Fibroblast of skin of back (primary cell): ENCODE results near the gene POLR2J.
A peak's percentile ranks its signal among the peaks of the same experiment; 100 is the strongest.
"Not testable (repeated sequence)": the region's sequence is repeated elsewhere in the genome, so short reads cannot be mapped to it uniquely, and the experiment has no call there.

Experiments used
- DNase-seq: peaks from one replicate; pipeline ENCODE4 v3.0.0-alpha.2; 2013

The POLR2J gene

DNA sequence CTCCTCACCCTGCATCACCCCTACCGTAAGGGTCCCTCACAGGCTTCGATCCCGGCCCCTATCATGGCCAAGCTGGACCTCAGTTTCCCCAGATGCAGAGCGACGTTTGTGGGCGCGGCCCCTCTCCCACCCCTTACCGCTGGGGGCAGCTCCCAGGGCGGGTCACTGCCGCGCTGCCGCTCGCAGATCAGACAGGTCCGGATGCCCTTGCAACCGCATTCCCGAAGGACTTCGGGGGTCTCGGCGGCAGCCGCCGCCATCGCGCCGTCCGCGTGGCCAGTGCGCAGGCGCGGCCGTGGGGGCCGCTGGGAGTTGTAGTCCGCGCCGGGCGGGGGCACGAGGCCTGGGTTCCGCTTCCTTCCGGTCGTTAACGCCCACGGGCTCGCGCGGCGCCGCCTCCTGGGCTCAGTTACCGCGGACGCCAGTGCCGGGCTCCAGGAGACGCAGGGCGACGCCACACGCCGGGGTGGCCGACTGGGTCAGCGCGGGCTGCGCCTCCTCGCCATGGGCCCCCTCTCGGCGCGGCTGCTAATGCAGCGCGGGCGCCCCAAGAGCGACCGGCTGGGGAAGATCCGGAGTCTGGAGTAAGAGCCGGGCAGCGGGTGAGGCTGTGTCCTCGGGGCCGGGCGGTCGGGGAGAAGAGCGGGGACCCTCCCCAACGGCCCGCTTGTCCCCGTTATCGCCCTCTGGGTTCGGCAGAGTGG, 14.0 kb downstream of the POLR2J start, which contains the start of the genes ALKBH4 and LRWD1:
TSS of gene ALKBH4 (minus strand) at position 287 of the 704 bp plus-strand sequence. CDS start at position 260, 27 bp downstream.
TSS of gene LRWD1 (plus strand) at position 408 of the 704 bp plus-strand sequence. CDS start at position 505, 97 bp downstream.
- DNase-seq: peak; percentile 91

DNA sequence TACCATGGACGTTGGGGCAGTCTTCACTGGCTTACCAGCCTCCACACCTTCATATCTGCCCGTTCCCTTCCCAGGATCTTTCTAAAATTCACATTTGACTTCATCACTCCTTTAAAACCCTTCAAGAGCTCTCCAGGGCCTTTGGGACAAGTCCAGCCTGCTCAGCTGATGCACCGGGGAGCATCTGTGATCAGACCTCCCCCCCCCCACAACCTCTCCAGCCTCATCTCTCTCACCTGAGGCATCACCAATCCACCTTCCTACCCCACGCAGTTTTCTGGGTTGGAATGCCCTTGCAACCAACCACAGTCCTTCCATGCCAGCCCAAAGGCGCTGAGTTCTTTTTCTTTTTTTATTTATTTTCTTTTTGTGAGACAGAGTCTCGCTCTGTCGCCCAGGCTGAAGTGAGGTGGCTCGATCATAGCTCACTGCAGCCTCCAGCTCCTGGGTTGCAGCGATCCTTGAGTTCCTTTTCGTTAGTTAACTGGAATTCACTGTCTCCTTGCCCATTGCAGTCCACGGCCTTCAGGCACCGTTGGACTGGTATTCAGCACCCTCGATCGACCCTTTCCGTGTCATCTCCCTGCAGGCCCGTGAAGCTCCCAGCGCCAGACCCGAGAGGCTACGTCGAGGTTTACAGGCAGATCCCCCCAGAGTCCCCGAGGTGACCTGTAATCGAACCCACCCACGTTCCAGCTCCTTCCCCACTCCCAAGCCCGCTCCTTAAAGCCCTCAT, 14.7 kb downstream of the POLR2J start:
- peak; percentile 9 for DNase-seq

DNA sequence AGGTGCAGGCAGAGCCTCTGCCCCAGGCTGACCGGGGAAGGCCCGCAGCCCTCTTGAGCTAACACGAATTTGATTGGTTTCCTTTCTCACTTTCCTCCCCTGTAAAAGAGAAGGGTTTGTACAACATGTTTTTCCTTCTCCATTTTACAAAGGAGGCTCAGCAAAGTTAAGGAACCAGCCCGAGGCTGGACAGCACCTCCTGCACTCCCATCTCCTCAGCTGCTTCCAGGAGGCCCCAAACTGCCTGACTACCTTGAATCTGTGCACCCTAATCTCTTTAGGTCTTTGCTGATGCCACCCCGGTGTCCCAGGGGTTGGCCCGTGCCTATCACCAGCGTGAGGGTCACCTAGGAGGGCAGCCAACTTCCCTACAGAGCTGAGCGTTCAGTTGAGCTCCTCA, 18.3 kb downstream of the POLR2J start:
- DNase-seq: no peak

DNA sequence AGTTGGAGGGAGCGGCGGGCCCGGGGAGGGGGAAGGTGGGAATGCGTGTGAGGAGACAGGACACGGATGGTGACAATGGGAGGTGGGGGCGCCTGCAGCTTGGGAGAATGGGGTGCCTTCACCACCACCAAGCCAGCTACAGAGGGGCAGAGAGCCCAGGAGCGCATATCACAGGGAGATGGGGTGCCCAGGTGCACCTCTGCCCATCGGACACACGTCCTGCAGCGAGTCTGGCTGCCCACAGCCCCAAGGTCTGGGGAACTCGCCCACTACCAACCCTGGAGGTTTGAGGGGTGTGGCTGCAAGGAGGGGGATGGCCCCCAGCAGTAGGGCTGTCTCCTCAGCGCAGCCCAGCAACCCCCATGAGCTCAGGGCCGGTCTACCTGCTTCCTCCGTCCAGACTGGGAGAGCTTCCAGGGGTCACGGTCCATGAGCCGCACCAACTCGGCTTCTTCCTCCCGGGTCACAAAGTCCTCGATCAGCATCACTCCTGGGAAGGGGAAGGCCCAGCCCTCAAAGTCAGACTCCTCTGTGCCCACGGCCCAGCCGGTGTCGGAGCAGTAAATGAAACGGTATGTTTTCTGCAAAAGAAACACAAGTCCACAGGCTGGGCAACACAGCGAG, 19.4 kb downstream of the POLR2J start:
- DNase-seq: no peak

DNA sequence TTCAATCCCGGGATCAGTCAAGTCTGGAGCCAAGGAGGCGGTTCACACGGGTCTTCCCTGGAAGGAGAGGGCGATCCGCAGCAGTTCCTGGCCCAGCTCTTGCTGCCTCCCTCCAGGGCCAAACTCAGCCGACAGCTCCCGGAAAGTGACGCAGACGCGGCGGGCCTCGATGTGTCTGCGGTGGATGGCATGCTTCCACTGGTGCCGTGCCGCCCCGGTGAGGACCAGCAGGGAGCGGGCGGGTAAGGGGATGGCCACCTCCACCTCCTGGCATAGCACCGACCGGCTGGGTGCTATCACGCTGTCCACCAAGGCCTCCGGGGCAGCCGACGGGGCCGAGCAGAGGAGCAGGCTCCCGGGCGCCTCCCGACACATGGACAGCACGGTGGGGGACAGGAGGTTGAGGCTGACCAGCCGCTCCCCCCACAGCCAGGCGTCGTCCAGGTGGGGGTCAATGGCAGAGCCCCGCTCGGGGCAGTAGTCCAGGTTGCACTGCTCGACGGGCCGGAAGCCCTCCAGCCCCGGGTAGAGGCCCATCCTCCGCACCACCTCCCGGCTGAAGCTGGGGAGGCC, 21.3 kb downstream of the POLR2J start:
- no peak for DNase-seq

DNA sequence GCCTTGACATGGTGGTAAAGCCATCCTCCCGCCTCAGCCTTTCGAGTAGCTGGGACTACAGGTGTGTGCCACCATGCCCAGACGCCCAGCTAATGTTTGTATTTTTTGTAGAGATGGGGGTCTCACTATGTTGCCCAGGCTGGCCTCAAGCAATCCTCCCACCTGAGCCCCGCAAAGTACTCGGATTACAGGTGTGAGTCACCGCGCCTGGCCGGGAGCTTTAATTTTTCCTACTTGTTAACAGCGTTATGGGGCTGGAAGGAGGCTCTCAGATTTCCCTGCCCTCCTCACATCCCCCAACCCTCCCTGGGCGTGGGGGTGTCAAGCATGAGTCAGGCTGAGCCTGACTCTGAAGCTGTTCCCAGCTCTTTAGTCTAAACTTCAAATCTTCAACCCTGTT, 22.4 kb downstream of the POLR2J start:
- DNase-seq: no peak

DNA sequence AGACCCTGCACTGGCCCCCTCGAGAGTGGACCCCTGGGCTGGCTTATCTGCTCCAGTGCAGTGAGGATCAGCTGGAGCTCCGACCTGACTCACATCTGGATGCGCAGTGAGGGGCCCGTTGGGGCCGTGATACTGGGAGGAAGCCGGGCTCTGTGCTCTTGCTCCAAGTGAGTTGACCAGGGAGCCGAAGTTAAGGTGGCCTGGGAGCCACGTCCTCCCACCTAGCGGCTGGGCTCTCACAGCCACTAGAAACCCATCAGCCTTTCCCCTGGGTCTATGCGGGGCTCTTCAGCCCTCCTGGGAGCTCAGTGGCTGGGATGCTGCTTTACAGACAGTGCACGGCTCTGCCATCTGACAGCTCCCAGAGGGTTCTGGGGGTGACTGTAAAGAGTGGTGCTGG, 23.1 kb downstream of the POLR2J start:
- no peak for DNase-seq

DNA sequence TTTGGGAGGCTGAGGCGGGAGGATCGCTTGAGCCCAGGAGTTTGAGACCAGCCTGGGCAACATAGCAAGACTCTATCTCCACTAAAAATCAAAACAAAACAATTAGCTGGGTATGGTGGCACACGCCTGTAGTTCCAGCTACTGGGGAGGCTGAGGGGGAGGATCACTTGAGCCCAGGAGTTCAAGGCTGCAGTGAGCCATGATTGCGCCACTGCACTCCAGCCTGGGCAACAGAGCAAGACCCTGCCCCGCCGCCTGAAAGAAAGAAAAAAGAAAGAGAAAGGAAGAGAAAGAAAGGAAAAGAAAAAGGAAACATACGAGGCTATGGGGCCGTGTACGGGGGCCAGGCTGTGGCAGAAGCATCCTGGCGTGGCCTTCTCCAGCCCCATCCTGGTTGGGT, 23.8 kb downstream of the POLR2J start:
- not testable (repeated sequence) for DNase-seq

DNA sequence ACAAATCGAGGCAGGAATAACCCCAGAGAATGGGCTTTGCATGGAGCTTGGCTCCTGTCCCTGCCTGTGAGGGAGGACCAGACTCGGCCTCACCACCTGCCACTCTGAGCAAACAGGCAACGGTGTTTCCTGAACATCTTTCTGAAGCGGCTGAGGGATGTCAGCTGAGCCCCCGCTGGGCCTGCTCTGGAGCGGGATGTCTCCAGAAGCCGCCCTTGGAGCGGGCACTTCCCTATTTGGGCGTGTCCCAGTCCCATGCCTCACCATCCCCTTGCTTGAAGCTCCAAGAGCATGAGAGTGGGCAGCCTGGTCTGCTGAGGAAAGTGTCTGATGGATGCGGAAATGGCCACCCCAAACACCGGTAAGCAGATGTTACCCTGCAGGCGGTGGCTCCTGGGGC, 24.3 kb downstream of the POLR2J start:
- DNase-seq: no peak

DNA sequence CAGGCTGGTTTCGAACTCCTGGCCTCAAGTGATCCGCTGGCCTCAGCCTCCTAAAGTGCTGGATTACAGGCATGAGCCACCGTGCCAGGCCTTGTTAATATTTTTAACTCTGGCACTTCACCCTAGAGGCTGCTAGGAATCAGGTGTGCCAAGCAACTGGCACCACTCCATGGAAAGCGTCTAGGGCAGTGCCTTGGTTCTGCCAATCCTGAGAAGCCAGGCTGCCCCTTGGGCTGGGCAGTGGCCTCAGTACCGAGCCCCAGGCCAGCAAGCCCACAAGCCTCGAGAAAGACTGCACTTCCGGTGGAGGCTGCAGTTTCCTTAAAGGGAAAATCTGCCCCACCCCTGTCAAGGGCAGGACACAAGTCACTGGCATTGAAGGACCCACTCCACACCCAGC, 25.4 kb downstream of the POLR2J start:
- DNase-seq: no peak

DNA sequence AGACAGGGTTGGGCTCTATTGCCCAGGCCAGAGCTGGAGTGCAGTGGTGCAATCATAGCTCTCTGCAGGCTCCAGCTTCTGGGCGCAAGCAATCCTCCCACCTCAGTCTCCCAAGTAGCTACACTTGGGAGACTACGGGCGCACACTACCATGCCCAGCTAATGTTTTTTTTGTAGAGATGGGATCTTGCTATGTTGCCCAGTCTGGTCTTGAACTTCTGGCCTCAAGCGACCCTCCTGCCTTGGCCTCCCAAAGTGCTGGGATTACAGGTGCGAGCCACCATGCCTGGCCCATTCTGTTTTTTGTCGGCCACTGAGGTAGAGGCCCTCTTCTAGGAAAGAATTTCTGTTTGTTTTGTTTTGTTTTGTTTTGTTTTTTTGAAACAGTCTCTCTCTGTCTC, 26.3 kb downstream of the POLR2J start:
- DNase-seq: no peak

DNA sequence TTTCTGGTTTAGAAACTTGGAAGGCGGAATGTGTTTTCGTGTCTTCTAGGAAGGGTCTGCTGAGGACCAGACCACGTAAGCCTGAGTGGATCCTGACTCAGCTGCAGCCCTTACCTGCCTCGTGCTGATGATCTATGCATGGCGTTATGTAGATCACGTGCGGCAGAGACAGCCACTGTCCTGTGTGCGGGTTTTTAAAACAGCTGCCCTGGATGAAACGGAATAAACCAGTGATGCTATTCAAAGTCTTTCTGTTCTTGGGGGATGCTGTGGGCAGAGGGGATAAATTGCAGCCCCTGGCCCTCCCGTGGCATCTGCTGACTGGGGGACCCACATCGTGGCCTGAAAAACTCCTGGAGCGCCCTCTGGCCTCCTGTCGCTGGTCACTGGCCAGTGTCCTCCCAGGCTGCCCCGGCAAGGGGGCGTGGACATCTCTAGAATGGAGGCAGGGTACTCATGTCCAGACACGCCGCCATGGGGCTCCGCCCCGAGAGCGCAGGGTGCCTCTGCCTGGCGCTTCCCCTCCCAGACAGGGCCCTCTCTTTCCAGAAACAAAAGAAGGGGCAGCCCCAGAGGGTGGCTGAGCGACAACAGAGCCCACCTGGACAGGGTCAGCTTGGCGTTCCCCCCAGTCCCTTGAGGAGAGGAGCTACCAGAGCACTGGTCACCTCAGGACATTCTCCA, 27.2 kb downstream of the POLR2J start:
- DNase-seq: no peak

DNA sequence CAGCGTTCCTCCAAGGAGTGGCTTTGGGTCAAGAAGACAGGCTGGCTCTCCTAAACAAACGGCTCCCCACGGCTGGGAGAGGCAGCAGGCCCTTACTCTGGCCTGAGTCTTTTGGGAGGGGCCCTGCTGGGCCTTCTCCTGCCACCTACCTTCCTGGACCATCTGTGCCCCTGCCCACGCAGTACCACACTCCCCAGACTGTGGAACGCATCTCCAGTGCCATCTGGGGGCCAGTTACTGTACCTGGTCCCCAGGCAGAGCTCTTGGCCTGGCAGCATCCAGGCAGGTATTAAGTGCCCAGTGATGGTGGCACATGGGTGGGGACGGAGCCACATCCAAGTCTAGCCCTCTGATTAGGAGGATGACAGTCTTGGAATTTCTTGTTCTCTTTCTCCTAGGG, 28.5 kb downstream of the POLR2J start:
- no peak for DNase-seq

DNA sequence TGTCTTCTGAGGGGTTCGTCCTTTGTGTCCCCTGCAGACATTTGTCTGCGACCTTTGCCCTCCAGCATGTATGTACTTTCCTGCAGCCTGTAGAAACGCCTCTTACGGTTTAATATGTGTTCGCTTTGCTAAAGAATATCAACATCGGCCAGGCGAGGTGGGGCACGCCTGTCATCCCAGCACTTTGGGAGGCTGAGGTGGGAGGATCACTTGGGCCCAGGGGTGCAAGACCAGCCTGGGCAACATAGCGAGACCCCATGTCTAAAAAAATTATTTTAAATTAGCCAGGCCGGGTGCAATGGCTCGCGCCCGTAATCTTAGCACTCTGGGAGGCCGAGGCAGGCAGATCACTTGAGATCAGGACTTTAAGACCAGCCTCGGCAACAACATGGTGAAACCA, 29.6 kb downstream of the POLR2J start:
- DNase-seq: no peak

DNA sequence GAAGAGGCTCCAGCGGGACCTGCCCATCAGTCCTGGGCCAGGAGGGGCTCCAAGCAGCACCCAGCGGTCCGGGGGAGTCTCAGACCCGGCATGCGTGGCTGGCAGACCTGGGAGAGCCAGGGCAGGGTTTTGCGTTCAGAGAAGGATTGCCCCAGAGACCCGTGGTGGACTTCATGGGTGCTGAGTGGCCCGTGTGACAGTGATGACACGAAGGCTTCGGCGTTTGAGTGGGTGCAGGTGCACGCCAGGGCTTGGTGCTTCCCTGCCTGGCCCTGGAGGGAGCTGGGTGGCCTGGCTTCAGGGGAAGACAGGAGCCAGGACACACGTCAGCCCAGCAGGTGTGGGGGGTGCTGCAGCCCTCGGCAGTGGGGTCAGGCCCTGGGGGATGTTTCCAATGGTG, 31.4 kb downstream of the POLR2J start:
- no peak for DNase-seq

DNA sequence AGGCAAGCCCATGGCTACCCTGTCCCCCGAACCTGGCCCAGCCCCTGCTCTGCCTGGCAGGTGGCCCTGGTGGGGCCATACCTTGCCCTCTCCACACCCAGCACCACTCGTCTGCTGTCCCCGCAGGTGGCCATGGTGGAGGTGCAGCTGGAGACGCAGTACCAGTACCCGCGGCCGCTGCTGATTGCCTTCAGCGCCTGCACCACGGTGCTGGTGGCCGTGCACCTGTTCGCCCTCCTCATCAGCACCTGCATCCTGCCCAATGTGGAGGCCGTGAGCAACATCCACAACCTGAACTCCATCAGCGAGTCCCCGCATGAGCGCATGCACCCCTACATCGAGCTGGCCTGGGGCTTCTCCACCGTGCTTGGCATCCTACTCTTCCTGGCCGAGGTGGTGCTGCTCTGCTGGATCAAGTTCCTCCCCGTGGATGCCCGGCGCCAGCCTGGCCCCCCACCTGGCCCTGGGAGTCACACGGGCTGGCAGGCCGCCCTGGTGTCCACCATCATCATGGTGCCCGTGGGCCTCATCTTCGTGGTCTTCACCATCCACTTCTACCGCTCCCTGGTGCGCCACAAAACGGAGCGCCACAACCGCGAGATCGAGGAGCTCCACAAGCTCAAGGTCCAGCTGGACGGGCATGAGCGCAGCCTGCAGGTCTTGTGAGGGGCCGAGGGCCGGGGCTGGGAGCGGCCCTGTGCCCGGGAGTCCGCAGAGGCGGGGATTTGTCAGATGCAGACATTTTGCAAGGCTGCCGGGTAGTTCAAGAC, 32.1 kb downstream of the POLR2J start:
- DNase-seq: no peak

DNA sequence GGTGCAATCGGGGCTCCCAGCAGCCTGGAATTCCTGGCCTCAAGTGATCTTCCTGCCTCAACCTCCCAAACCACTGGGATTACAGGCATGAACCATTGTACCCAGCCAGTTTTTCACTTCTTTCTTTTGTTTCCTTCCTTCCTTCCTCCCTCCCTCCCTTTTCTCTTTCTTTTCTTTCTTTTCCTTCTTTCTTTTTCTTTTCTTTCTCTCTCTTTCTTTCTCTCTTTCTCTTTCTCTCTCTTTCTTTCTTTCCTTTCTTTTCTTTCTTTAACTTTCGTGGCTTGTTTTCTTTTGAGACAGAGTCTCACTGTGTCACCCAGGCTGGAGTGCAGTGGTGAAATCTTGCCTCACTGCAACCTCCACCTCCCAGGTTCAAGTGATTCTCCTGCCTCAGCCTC, 33.0 kb downstream of the POLR2J start:
- DNase-seq: no peak

DNA sequence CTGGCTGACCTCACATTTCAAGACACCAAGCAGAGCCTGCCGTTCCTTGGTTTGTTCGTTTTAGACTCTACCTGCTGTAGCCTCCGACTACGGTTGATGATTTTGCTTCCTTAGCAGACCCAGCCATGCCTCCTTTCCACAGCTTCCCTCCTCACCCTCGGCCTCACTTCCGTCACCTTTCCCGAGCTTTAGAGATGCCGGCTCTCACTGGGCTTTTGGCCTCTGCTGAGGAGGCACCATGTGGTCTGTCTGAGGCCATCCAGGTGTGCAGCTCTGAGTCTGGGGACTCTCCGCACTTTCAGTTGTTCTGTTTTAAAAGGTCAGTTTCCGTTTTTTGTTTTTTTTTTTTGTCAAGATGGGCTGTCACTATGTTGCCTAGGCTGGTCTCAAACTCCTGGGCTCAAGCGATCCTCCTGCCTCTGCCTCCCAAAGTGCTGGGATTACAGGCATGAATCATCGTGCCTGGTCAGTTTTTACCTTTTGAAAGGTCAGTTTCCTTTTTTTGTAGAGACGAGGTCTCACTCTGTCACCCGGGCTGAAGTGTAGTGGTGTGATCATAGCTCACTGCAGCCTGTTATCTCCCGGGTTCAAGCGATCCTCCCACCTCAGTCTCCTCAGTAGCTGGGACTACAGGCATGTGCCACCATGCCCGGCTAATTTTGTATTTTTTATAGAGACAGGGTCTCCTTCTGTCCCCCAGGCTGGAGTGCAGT, 33.6 kb downstream of the POLR2J start:
- DNase-seq: no peak

DNA sequence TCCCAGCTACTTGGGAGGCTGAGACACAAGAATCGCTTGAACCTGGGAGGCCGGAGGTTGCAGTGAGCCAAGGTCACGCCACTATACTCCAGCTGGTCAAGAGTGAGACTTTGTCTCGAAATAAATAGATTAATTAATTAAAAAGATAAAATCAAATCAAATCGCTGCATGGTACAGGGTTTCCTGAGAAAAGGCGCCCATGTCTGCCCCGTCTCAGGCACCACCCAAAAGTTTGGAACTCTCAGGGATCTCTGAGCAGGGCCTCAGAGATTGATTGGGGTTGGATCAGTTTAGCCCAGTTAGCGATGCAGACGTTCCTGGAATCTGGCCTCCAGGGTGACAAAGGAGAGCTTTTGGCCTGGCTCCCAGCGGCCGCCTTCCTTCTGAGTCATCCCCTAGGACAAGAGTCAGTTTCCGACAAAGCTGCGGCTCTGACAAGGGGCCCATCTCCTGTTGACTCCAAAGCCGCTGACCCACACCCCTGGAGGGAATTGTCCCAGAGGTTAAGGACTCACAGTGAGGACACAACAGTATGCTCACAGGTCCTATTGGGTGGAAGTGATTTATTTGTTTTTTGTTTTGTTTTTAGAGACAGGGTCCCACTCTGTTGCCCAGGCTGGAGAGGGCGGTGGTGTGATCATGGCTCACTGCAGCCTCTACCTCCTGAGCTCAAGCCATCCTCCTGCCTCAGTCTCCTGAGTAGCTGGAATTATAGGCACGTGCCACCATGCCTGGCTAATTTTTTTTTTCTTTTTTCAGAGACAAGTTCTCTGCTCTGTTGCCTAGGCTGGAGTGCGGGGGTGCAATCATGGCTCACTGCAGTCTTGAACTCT, 38.5 kb downstream of the POLR2J start:
- peak; percentile 91 for DNase-seq

DNA sequence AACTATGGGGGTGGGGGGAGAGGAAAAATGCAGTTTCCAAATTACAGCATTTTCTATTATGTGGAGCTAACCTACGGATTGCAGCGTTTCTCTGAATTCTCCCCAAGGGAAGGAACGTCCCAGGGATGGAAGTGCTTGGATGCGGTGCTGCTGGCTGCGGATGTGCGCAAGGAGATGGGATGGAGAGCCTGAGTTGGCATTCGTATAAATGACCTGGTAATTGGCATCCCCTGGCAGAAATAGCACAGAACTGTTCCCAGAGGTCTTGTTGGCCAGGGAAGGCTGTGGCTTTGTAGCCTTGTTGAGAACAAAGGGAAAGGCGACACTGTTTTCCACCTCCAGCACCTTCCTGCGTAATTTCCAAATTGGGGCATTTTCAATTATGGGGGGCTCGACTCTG, 42.6 kb downstream of the POLR2J start:
- no peak for DNase-seq
